ENCODE results near the gene ANKRD44. TPM values are rescaled to one million over a fixed set of nuclear protein-coding genes. Genes with fewer than 3 reads are reported as not detected.

ANKRD44 gene
- total and polyA plus RNA-seq, 2 of the 8 experiments (the other 6 are each of a cell fraction or from before 2014, with no cell fraction given): 1.2 to 1.3 TPM

GRCh38 chr2:197121756-197122385 is 188.7 kb downstream of the ANKRD44 start (continued):
- no peak for TF ChIP-seq CREB1 (IDR thresholded peaks at IDR 0.05)
- no peak for TF ChIP-seq KDM4A (IDR thresholded peaks at IDR 0.05; ENCODE audit: low read depth, low read length, severe bottlenecking)
- TF ChIP-seq KDM1A (IDR thresholded peaks at IDR 0.05; ENCODE audit: borderline replicate concordance, low read length): no peak
- TF ChIP-seq RNF2 (IDR thresholded peaks at IDR 0.05; ENCODE audit: borderline replicate concordance, low read depth, low read length, missing control alignments, poor library complexity, severe bottlenecking): no peak

Data from H1 (cell line).